ENCODE data around the gene SFXN3. TPM values are rescaled to one million over a fixed set of nuclear protein-coding genes. Genes with fewer than 3 reads are reported as not detected.
A peak's percentile ranks its signal among the peaks of the same experiment; 100 is the strongest.

The SFXN3 gene
- total RNA-seq, 1 donor from 2014 or later = 15.3 TPM

- TF ChIP-seq CTCF (conservative IDR thresholded peaks at IDR 0.05) = no peak
- no peaks in the 10 kb centered on the region for H3K9me3 Mint-ChIP-seq
- no peaks in the 10 kb centered on the region for H3K27me3 Mint-ChIP-seq
- no peak overlapping the region for H3K4me3 Mint-ChIP-seq
- peaks cover 20% of the 10 kb centered on the region for H3K36me3 Mint-ChIP-seq
- peaks cover 25% of the 10 kb centered on the region for H3K4me1 Mint-ChIP-seq (ENCODE audit: unreplicated experiment)
- DNase-seq (ENCODE audit: extremely low spot score, unreplicated experiment) = no peak
- H3K27ac Mint-ChIP-seq = no peak overlapping the region
These were observed 41.9 kb upstream of the SFXN3 start for GRCh38 chr10:100989088-100989487.

GRCh38 chr10:100993986-100994708 lies 36.9 kb upstream of the SFXN3 start:
- no peaks in the 10 kb centered on the region for H3K27me3 Mint-ChIP-seq
- peak; percentile 81 for TF ChIP-seq CTCF (conservative IDR thresholded peaks at IDR 0.05)
- H3K4me1 Mint-ChIP-seq (ENCODE audit: unreplicated experiment) = peaks cover 28% of the 10 kb centered on the region
- DNase-seq (ENCODE audit: extremely low spot score, unreplicated experiment) = no peak
- peak overlapping the region; percentile 38 for H3K4me3 Mint-ChIP-seq
- H3K36me3 Mint-ChIP-seq = peaks cover 15% of the 10 kb centered on the region
- no peaks in the 10 kb centered on the region for H3K9me3 Mint-ChIP-seq
- H3K27ac Mint-ChIP-seq = peak overlapping the region; percentile 46

GRCh38 chr10:100995181-100995580 lies 35.9 kb upstream of the SFXN3 start:
- DNase-seq (ENCODE audit: extremely low spot score, unreplicated experiment) = no peak
- Mint-ChIP-seq H3K36me3 (peaks cover 15% of the 10 kb centered on the region), H3K4me1 (ENCODE audit: unreplicated experiment) (peaks cover 28% of the 10 kb centered on the region), H3K4me3 (peak overlapping the region; percentile 69), H3K27me3 (no peaks in the 10 kb centered on the region), H3K9me3 (no peaks in the 10 kb centered on the region), H3K27ac (peak overlapping the region; percentile 46)
- TF ChIP-seq CTCF (conservative IDR thresholded peaks at IDR 0.05) = no peak

- H3K27ac Mint-ChIP-seq = peak overlapping the region; percentile 70
- DNase-seq (ENCODE audit: extremely low spot score, unreplicated experiment) = no peak
- peaks cover 4% of the 10 kb centered on the region for H3K36me3 Mint-ChIP-seq
- TF ChIP-seq CTCF (conservative IDR thresholded peaks at IDR 0.05) = no peak
- no peaks in the 10 kb centered on the region for H3K9me3 Mint-ChIP-seq
- peak overlapping the region; percentile 94 for H3K4me3 Mint-ChIP-seq
- H3K4me1 Mint-ChIP-seq (ENCODE audit: unreplicated experiment) = peaks cover 30% of the 10 kb centered on the region
- no peaks in the 10 kb centered on the region for H3K27me3 Mint-ChIP-seq
These were observed 34.2 kb upstream of the SFXN3 start for GRCh38 chr10:100996678-100997359.

GRCh38 chr10:100997360-100998182 lies 33.5 kb upstream of the SFXN3 start:
- H3K4me3 Mint-ChIP-seq = peak overlapping the region; percentile 94
- peak; percentile 92 for DNase-seq (ENCODE audit: extremely low spot score, unreplicated experiment)
- peak overlapping the region; percentile 95 for H3K27ac Mint-ChIP-seq
- peaks cover 4% of the 10 kb centered on the region for H3K36me3 Mint-ChIP-seq
- no peaks in the 10 kb centered on the region for H3K9me3 Mint-ChIP-seq
- H3K27me3 Mint-ChIP-seq = no peaks in the 10 kb centered on the region
- TF ChIP-seq CTCF (conservative IDR thresholded peaks at IDR 0.05) = peak; percentile 93
- peaks cover 30% of the 10 kb centered on the region for H3K4me1 Mint-ChIP-seq (ENCODE audit: unreplicated experiment)

All from type B pancreatic cell (in vitro differentiated cells).